Liver (tissue), 9 donors: ENCODE data around the gene SPON2. TPM values are rescaled to one million over a fixed set of nuclear protein-coding genes. Genes with fewer than 3 reads are reported as not detected.

Source experiments
- DNase-seq: peaks from one replicate; pipeline ENCODE4 v3.0.0-alpha.2; 2017; ENCODE audit warnings: low spot score
- H3K27ac ChIP-seq, 2 donors: one replicate each; pipeline ENCODE4 v1.7.0; 2013; ENCODE audit warnings: inconsistent platforms in 2 of 2, low read length in 2 of 2, control low read depth in 1 of 2, low read depth in 1 of 2, mild to moderate bottlenecking in 1 of 2
- H3K27me3 ChIP-seq, 4 donors: one replicate each; pipeline versions ENCODE4 v1.6.1 to v1.7.0; 2013; ENCODE audit warnings: low read length in 3 of 4, inconsistent platforms in 1 of 4, mild to moderate bottlenecking in 1 of 4, moderate library complexity in 1 of 4; ENCODE audit not compliant: control insufficient read depth in 4 of 4, insufficient read depth in 4 of 4
- H3K36me3 ChIP-seq, 4 donors: one replicate each; pipeline versions ENCODE4 v1.6.1 to v1.7.0; 2013; ENCODE audit warnings: low read length in 3 of 4, mild to moderate bottlenecking in 3 of 4, low read depth in 1 of 4, moderate library complexity in 1 of 4; ENCODE audit not compliant: control insufficient read depth in 4 of 4, insufficient read depth in 3 of 4
- H3K4me1 ChIP-seq, 4 donors: one replicate each; pipeline versions ENCODE4 v1.6.1 to v1.7.0; 2013; ENCODE audit warnings: low read length in 3 of 4, mild to moderate bottlenecking in 3 of 4, moderate library complexity in 1 of 4; ENCODE audit not compliant: control insufficient read depth in 4 of 4, insufficient read depth in 4 of 4
- H3K4me3 ChIP-seq, 3 donors: one replicate each; pipeline versions ENCODE4 v1.6.1 to v1.7.0; 2013; ENCODE audit warnings: low read length in 3 of 3, control low read depth in 1 of 3, low read depth in 1 of 3, mild to moderate bottlenecking in 1 of 3
- H3K9ac ChIP-seq, 2 donors: one replicate each; pipeline ENCODE4 v1.7.0; 2013; ENCODE audit warnings: low read length in 2 of 2, mild to moderate bottlenecking in 2 of 2, moderate library complexity in 2 of 2, control low read depth in 1 of 2, low read depth in 1 of 2
- H3K9me3 ChIP-seq, 4 donors: one replicate each; pipeline versions ENCODE4 v1.6.1 to v1.7.0; 2013; ENCODE audit warnings: low read length in 3 of 4; ENCODE audit not compliant: control insufficient read depth in 4 of 4
- EGR1 ChIP-seq, 2 donors: IDR thresholded peaks; 2 replicates each; pipeline ENCODE4 v1.6.1; 2016 to 2018; ENCODE audit warnings: antibody characterized with exemption in 2 of 2, low read depth in 2 of 2
- FOXA1 ChIP-seq: IDR thresholded peaks from 2 replicates; pipeline ENCODE4 v1.6.1; 2016; ENCODE audit warnings: antibody characterized with exemption
- FOXA2 ChIP-seq: IDR thresholded peaks from 2 replicates; pipeline ENCODE4 v1.6.1; 2016; ENCODE audit warnings: antibody characterized with exemption
- HNF4A ChIP-seq, 2 donors: conservative IDR thresholded peaks; 2 replicates each; pipeline ENCODE4 v1.6.1; 2016; ENCODE audit warnings: antibody characterized with exemption in 2 of 2, mild to moderate bottlenecking in 2 of 2
- HNF4G ChIP-seq: IDR thresholded peaks from 2 replicates; pipeline ENCODE4 v1.6.1; 2016; ENCODE audit warnings: antibody characterized with exemption
- JUND ChIP-seq, 2 donors: IDR thresholded peaks; 2 replicates each; pipeline ENCODE4 v1.6.1; 2016; ENCODE audit warnings: antibody characterized with exemption in 2 of 2
- NR2F2 ChIP-seq: IDR thresholded peaks from 2 replicates; pipeline ENCODE4 v1.6.1; 2016; ENCODE audit warnings: antibody characterized with exemption
- RAD21 ChIP-seq, 2 donors: IDR thresholded peaks; 2 replicates each; pipeline ENCODE4 v1.6.1; 2016; ENCODE audit warnings: antibody characterized with exemption in 2 of 2, mild to moderate bottlenecking in 2 of 2
- RXRA ChIP-seq, 2 donors: IDR thresholded peaks; 2 replicates each; pipeline ENCODE4 v1.6.1; 2017 to 2018; ENCODE audit warnings: antibody characterized with exemption in 2 of 2, mild to moderate bottlenecking in 1 of 2
- SP1 ChIP-seq: IDR thresholded peaks from 2 replicates; pipeline ENCODE4 v1.6.1; 2018; ENCODE audit warnings: antibody characterized with exemption, mild to moderate bottlenecking
- TAF1 ChIP-seq: conservative IDR thresholded peaks from 2 replicates; pipeline ENCODE4 v1.6.1; 2016; ENCODE audit warnings: antibody characterized with exemption, mild to moderate bottlenecking
- YY1 ChIP-seq: IDR thresholded peaks from 2 replicates; pipeline ENCODE4 v1.6.1; 2016; ENCODE audit warnings: antibody characterized with exemption, mild to moderate bottlenecking
- ZBTB33 ChIP-seq: IDR thresholded peaks from 2 replicates; pipeline ENCODE4 v1.6.1; 2016; ENCODE audit warnings: antibody characterized with exemption
- WGBS: extraction: QIAGEN DNeasy Blood & Tissue Kit; methylation state at CpG from one replicate; pipeline ENCODE4 v1.1.7; 2013; 5-methylcytosine and 5-hydroxymethylcytosine counted together
- polyA plus RNA-seq, 2 donors: library from polyadenylated mRNA; stranded (reverse) in 1 of 2; unstranded in 1 of 2; fragments of 200-250 nt in 1 of 2; fragments of >200 nt in 1 of 2; fragmentation: Nextera tagmentation in 1 of 2; extraction: Ambion mirVana in 1 of 2; gene quantifications; one replicate each; pipeline versions ENCODE4 v1.2.1 to v1.2.3, GENCODE V29; 2013 to 2015
- total RNA-seq, 2 donors: library from RNA; depleted of rRNA; stranded (reverse); fragments of >200 nt; gene quantifications; one replicate each; pipeline ENCODE4 v1.2.3, GENCODE V29; 2014
- TF ChIP-seq, protein P1 (sequence below): IDR thresholded peaks from 2 replicates; pipeline ENCODE4 v1.6.1; 2016; ENCODE audit warnings: antibody characterized with exemption
- TF ChIP-seq, protein P2 (sequence below): IDR thresholded peaks from 2 replicates; pipeline ENCODE4 v1.6.1; 2016; ENCODE audit warnings: antibody characterized with exemption, mild to moderate bottlenecking
- TF ChIP-seq, protein P3 (sequence below): IDR thresholded peaks from 2 replicates; pipeline ENCODE4 v1.6.1; 2016; ENCODE audit warnings: antibody characterized with exemption
- donor health status: healthy.
- donor health status: healthy.
- donor health status: healthy.
- donor health status: healthy.
- donor health status: healthy.

Gene SPON2
- total and polyA plus RNA-seq, 4 donors: 35.7 to 80.3 (median 72.3) TPM

DNA sequence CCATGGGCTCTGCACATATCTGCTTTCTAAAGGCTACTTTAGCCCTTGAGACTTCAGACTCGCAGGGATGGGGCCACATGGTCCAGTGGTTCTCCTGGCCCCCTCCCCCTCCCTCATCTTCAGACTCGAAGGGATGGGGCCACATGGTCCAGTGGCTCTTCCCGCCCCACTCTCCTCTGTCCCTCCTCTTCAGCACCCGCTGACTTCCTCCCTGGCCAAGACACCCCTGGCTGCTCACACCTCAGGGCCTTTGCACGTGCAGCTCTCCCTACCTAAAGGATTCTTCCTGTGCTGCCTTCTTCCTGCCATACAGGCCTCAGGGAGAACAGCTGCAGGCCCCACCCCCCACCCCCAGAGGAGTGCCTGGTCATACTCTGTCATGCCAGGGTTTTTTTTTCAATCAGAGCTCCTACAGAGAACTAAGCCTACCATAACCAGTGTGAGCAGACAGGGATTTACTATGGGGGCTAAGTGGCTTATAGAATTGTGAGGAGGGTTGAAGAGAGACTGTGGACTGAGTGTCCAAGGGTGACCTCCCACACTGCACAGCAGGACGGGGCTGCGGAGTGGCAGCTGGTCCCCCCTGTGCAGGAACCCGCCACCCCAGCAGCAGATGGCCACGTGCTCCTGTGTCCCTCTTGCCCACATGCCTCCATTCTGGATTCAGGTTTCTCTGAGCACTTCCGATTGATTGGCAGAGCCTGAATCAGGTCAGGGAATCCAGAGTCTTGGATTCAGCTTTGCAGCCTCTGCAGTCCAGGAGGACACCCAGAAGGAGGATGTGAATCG lies 6.1 kb upstream of the SPON2 start:
- H3K27ac ChIP-seq: peak overlapping the region; percentile 93 to 94
- no peak for DNase-seq
- peaks cover 14 to 60% (median 32%) of the 10 kb centered on the region in 4 donors for H3K4me1 ChIP-seq

GRCh38 chr4:1177274-1178141 lies 5.1 kb upstream of the SPON2 start:
- no peak for DNase-seq
- Histone ChIP-seq H3K36me3 (no peaks in the 10 kb centered on the region), H3K9ac (no peak overlapping the region), H3K27ac (peak overlapping the region; percentile 93 to 94), H3K4me3 (no peak overlapping the region), H3K4me1 (peaks cover 20 to 68% (median 37%) of the 10 kb centered on the region in 4 donors), H3K9me3 (peaks cover 0 to 2% (median 0%) of the 10 kb centered on the region in 4 donors), H3K27me3 (no peaks in the 10 kb centered on the region)
- 49% methylated on average over 28 of the region's 28 CpGs for WGBS
- TF ChIP-seq EGR1 (IDR thresholded peaks at IDR 0.05; ENCODE audit: low read depth in 2 of 2): no peak
- peak; percentile 56 for TF ChIP-seq HNF4G
- TF ChIP-seq, protein P1, sequence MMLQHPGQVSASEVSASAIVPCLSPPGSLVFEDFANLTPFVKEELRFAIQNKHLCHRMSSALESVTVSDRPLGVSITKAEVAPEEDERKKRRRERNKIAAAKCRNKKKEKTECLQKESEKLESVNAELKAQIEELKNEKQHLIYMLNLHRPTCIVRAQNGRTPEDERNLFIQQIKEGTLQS: no peak
- peak; percentile 71 for TF ChIP-seq YY1
- TF ChIP-seq FOXA2: peak; percentile 35
- TF ChIP-seq, protein P2, sequence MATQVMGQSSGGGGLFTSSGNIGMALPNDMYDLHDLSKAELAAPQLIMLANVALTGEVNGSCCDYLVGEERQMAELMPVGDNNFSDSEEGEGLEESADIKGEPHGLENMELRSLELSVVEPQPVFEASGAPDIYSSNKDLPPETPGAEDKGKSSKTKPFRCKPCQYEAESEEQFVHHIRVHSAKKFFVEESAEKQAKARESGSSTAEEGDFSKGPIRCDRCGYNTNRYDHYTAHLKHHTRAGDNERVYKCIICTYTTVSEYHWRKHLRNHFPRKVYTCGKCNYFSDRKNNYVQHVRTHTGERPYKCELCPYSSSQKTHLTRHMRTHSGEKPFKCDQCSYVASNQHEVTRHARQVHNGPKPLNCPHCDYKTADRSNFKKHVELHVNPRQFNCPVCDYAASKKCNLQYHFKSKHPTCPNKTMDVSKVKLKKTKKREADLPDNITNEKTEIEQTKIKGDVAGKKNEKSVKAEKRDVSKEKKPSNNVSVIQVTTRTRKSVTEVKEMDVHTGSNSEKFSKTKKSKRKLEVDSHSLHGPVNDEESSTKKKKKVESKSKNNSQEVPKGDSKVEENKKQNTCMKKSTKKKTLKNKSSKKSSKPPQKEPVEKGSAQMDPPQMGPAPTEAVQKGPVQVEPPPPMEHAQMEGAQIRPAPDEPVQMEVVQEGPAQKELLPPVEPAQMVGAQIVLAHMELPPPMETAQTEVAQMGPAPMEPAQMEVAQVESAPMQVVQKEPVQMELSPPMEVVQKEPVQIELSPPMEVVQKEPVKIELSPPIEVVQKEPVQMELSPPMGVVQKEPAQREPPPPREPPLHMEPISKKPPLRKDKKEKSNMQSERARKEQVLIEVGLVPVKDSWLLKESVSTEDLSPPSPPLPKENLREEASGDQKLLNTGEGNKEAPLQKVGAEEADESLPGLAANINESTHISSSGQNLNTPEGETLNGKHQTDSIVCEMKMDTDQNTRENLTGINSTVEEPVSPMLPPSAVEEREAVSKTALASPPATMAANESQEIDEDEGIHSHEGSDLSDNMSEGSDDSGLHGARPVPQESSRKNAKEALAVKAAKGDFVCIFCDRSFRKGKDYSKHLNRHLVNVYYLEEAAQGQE: peak; percentile 68
- TF ChIP-seq, protein P3, sequence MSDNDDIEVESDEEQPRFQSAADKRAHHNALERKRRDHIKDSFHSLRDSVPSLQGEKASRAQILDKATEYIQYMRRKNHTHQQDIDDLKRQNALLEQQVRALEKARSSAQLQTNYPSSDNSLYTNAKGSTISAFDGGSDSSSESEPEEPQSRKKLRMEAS: peak; percentile 84
- no peak for TF ChIP-seq NR2F2
- TF ChIP-seq SP1: peak; percentile 82
- TF ChIP-seq FOXA1: peak; percentile 9
- no peak for TF ChIP-seq TAF1
- TF ChIP-seq RXRA (IDR thresholded peaks at IDR 0.05): peak; percentile 48 to 69
- TF ChIP-seq JUND (IDR thresholded peaks at IDR 0.05): peak in 1 of 2 donors; percentile 67
- peak; percentile 20 to 40 for TF ChIP-seq RAD21 (IDR thresholded peaks at IDR 0.05)
- peak; percentile 86 to 87 for TF ChIP-seq HNF4A (conservative IDR thresholded peaks at IDR 0.05)
- no peak for TF ChIP-seq ZBTB33

More for the DNA sequence above, 6.1 kb upstream of the SPON2 start:
- no peak overlapping the region for H3K4me3 ChIP-seq
- no peaks in the 10 kb centered on the region for H3K27me3 ChIP-seq
- peaks cover 0 to 2% (median 0%) of the 10 kb centered on the region in 4 donors for H3K9me3 ChIP-seq
- 81% methylated on average over 11 of the region's 11 CpGs for WGBS
- no peak overlapping the region for H3K9ac ChIP-seq
- TF ChIP-seq, protein P3: no peak
- TF ChIP-seq HNF4A (conservative IDR thresholded peaks at IDR 0.05) (no peak), TAF1 (no peak), YY1 (no peak), RAD21 (IDR thresholded peaks at IDR 0.05) (no peak), NR2F2 (no peak), ZBTB33 (no peak)
- no peaks in the 10 kb centered on the region for H3K36me3 ChIP-seq
